Peyer's patch (tissue), 4 donors: ENCODE results near the gene ATG2A.

Experiments
- POLR2A ChIP-seq, 2 donors: fragments of 450-650 bp; IDR thresholded peaks; one replicate each; pipeline ENCODE4 v1.5.1; 2017; ENCODE audit warnings: antibody characterized with exemption in 2 of 2, mild to moderate bottlenecking in 2 of 2, moderate library complexity in 2 of 2
- TF ChIP-seq, protein P1 (sequence below), 6 experiments: fragments of 450-650 bp in 4 of 6; fragments of 200-600 bp in 2 of 6; sonication (generic) in 1 of 6; IDR thresholded peaks; one replicate each; pipeline ENCODE4 v1.5.1; 2017 to 2019; ENCODE audit warnings: antibody characterized with exemption in 6 of 6, mild to moderate bottlenecking in 3 of 6, moderate library complexity in 1 of 6

DNA sequence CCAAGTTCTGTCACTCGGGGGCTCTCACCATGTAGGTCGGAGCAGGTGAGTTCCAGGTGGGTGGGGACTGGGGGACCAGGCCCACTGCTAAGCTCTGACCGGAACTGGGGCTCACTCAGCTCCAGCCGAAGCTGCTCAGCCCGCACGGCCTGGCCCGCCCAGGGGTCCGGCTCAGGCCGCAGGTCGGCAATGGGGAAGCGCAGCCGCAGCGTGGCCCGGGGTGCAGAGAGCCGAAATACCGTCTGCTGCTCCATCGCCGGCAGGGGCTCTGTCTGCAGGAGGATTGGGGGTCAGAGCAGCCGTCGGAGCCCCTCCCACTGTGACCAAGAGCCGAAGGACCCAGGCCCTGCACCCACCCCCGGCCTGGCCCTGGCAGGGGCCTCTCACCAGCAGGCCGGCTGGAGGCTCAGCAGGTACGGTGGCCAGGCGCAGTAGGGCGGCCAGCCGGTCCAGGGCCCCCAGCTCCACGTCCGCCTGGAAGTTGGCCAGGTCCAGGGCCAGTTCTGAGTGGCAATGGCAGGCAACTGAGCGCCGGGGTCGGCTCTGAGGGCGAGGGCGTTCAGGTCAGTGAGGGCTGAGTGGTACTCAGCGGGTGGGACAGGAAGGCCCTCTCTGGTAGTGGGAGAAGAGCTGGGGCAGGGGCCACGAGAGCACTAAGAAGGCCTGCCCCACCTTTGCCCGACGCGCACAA lies 7.2 kb downstream of the ATG2A start:
- TF ChIP-seq, protein P1, sequence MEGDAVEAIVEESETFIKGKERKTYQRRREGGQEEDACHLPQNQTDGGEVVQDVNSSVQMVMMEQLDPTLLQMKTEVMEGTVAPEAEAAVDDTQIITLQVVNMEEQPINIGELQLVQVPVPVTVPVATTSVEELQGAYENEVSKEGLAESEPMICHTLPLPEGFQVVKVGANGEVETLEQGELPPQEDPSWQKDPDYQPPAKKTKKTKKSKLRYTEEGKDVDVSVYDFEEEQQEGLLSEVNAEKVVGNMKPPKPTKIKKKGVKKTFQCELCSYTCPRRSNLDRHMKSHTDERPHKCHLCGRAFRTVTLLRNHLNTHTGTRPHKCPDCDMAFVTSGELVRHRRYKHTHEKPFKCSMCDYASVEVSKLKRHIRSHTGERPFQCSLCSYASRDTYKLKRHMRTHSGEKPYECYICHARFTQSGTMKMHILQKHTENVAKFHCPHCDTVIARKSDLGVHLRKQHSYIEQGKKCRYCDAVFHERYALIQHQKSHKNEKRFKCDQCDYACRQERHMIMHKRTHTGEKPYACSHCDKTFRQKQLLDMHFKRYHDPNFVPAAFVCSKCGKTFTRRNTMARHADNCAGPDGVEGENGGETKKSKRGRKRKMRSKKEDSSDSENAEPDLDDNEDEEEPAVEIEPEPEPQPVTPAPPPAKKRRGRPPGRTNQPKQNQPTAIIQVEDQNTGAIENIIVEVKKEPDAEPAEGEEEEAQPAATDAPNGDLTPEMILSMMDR (IDR thresholded peaks at IDR 0.05), result no peak
- TF ChIP-seq POLR2A (IDR thresholded peaks at IDR 0.05), result no peak
